Activated CD8-positive, alpha-beta memory T cell treated with anti-CD3 and anti-CD28 coated beads, Interleukin-2, amount 50 U/mL, for 1 hour (primary cell): ENCODE measurements around the gene DOCK11.
"Not testable (repeated sequence)": the region's sequence is repeated elsewhere in the genome, so short reads cannot be mapped to it uniquely, and the experiment has no call there.

ENCODE experiments used
- DNase-seq: peaks from one replicate; pipeline ENCODE4 v3.0.0-alpha.2; 2020; ENCODE audit errors: extremely low read depth

The DOCK11 gene

GRCh38 chrX:118694638-118695037 is 199.0 kb downstream of the DOCK11 start:
- DNase-seq: no peak

DNA sequence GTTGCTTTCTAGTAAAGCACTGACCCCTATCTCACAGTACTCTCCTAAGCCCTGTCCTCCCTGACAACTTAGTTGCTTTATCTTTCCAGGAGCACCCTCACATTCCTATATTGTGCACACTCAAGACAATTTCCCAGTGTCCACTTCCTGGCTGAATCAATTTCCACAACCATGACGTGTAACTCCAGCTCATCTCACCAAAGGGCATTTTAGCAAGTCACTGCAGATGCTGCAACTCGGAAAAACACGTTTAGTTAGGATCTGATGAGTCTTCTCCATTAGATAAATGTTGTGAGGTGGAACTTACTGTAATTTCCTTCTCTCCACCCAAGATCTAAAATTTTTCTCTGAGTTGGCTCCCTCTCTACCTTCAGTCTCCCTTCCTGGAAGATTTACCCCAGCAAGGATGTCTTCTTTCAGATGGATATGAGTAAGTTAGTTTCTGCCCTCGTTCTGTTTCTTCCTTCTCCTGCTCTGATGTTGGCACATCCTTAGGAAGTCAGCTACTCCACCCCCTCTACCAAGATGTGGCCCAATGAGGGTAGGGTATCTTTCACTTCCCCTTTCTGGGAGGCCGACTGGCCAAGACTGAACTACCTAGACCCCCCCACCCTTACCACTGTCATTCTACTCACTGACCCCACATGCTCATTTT is 203.0 kb downstream of the DOCK11 start:
- DNase-seq: no peak

- DNase-seq: no peak
Measured at GRCh38 chrX:118702741-118703140, 207.1 kb downstream of the DOCK11 start.

DNA sequence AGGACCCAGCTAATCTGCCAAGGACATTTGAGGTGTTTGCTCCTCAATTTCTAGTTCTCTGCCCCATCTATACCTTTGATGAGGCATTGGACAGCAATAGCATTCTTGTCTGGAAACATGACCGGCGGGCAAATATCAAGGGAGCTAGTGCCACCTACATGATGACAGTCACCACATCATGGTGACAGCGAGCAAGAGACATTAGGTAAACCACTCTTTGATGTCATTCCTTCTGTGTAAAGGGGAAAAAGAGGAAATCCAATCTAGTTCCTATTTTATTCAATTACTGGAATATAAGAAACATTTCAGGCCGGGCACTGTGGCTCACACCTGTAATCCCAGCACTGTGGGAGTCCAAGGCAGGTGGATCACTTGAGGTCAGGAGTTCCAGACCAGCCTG is 211.1 kb downstream of the DOCK11 start:
- DNase-seq: no peak

DNA sequence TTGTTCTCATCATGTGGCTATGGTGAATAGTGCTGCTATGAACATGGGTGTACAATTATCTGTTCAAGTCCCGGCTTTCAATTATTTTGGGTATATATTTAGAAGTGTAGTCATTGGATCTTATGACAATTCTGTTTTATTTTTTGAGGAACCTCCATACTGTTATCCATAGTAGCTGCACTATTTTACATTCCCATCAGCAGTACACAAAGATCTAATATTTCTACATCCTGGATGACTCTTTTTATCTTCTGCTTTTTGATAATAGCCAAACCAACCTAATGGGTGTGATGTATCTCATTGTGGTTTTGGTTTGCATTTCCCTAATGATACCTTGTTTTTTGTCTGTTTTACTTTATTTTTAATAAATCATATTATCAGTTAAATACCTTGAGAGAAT is 218.9 kb downstream of the DOCK11 start:
- DNase-seq: no peak

GRCh38 chrX:118715917-118716316 is 220.3 kb downstream of the DOCK11 start:
- DNase-seq: not testable (repeated sequence)

GRCh38 chrX:118716833-118717232 is 221.2 kb downstream of the DOCK11 start:
- DNase-seq: not testable (repeated sequence)

GRCh38 chrX:118717678-118718391 is 222.2 kb downstream of the DOCK11 start:
- DNase-seq: no peak

DNA sequence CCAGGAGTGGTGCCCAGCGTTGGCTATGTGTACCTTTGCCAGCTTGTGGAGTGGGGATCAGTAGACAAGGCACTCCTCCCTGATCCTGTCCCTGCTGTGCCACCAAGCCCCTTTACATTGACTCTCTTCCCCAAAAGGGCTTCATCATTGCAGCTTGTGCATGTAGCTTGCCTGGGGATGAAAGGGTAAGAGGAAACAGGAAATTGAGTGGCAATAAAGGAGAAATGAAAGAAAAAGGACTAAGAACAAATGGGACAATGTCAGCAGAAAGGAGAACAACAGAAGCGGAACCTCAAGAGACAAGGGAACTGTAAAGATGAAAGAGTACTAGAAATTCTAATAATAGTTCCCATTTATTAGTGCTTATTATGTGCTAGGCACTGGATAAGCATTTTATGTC is 223.1 kb downstream of the DOCK11 start:
- no peak for DNase-seq

DNA sequence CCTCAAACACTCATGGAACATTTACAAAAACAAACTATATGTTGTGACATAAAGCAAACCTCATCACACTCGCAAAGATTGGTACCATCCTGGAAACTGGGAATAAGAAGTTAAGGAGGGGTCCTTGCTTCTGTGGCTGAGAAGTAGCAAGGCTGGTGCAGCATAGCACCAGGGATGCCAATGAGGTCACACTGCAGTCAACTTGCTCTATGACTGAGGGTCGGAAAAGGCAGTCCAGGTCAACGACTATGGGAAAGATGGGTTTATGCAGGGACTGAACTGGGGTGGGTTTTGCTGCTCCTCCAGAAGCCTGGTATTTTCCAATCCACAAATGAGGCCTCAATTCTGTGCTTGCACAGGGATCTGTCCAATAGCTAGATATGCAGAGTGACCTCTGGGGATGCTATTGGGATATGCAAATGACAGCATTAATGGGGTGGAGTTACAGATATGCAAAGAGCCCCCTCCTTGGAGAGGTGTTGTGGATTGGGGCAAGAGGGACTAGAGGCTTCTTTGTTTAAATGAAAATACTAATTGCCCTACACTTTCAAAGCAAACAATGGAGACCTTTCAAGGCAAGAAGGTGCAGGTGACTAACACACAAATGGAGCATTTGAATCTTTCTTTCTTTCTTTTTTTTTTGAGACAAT is 224.6 kb downstream of the DOCK11 start:
- no peak for DNase-seq

GRCh38 chrX:118723376-118723775 is 227.8 kb downstream of the DOCK11 start:
- no peak for DNase-seq

- no peak for DNase-seq
Measured at GRCh38 chrX:118724365-118724764, 228.8 kb downstream of the DOCK11 start.

GRCh38 chrX:118724775-118725174 is 229.2 kb downstream of the DOCK11 start:
- DNase-seq: no peak

- no peak for DNase-seq
Measured at GRCh38 chrX:118726396-118726795, 230.8 kb downstream of the DOCK11 start.

DNA sequence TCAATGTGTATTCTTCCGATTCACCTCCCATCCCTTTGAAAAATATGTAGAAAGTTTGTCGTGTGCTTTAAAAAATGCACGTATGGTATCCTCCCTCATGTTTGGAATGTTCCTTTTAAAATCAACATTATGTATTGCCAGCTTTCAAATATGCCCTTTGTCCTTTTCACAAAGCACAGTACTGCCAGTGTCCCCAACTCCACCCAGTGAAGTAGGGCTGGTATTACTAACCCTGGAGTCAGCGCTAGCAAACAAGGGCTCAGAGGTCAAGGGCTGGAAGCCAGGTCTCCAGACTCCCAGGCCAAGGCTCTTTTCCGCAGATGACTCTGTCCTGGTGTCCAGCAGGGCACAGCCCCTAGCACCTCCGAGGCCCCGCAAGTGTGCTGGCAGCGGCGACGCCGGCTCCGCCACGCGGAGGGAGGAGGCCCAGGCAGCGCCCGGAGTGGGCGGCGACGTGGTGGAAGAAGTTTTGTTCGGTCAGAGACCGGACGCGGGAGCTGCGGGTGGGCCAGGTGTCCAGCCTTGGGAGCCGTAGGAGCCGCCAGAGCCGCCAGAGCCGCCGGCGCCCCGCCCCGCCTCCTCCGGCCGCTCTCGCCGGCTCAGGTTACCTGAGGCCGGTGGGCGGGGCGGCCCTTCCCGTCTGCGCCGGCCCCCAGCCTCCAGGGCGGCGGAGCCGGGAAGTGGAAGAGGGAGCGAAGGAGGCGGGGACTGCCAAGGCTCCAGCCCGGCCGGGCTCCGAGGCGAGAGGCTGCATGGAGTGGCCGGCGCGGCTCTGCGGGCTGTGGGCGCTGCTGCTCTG is 231.5 kb downstream of the DOCK11 start, which contains the start of gene IL13RA1:
TSS of gene IL13RA1 (plus strand) at position 720 of the 799 bp plus-strand sequence. CDS start at position 753, 33 bp downstream.
- no peak for DNase-seq

DNA sequence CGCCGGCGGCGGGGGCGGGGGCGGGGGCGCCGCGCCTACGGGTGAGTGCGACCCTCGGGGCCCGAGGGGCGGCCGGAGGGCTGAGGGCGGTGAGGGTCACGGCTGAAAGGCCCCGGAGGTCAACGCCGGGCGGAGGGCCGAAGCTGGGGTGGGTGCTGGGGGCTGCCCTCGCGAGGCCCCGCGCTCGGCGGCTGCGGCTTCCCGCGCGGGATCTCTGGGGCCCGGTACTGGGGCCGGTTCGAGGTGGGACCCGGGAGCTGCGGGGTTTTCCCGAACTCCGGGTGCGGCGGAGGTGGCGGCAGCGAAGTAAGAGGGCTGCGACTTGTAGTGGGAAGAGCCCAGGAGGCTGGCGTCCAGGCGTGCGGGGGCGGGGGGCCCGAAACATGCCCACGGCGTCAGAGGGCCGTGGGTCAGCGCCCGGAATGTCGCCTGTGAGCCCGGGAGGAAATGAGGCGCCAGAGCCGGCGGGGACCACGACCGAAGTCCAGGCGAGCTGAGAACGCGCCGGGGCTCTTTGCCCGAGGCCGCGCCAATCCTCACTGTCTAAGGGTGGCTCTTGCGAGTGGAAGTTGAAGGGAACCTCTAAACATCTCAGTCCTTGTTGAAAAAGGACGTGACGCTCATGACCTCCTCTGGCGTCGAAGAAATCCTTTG is 232.2 kb downstream of the DOCK11 start:
- DNase-seq: no peak

DNA sequence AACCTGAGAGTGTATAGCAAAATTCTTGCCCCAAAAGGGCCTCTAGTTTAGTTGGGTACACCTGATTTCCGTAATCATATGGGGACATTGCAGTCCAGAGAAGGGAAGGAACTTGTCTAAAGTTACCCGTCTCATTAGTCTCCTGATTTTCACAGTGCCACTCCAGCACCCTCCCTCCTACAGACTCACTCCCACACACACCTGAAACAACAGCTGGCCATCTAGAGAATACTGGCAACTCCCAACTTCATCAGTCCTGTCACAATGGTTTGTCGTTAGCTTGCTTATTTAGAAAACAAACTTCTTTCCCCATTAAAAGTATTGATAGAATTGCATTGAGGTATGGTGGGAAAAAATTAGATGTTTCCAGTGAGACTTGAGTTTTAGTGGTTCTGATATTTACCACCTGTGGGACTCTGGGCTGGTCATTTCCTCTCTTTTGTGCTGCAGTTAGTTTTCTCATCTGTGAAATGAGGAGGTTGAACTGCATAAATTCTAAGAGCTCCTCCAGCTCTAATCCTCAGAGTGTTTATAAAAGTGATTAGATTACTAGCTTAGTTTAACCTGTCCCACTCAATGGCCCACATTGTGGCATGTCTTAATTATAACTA is 233.5 kb downstream of the DOCK11 start:
- no peak for DNase-seq

- no peak for DNase-seq
Measured at GRCh38 chrX:118730500-118731247, 235.1 kb downstream of the DOCK11 start.

GRCh38 chrX:118732551-118732950 is 236.9 kb downstream of the DOCK11 start:
- not testable (repeated sequence) for DNase-seq

DNA sequence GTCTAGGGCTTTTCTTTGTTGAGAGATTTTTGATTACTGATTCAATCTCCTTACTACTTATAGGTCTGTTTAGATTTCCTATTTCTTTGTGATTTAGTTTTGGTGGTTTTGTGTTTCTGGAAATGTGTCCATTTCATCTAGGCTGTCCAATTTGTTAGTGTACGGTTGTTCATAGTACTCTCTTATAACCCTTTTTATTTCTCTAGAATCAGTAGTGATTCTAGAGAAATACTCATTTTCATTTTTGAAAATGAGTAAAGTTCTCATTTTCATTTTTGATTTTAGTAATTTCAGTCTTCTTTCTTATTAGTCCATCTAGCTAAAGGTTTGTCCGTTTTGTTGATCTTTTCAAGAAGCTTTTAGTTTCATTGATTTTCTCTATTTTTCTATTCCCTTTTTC is 239.3 kb downstream of the DOCK11 start:
- no peak for DNase-seq
